Measurements from ENCODE around the gene ASB3. TPM values are rescaled to one million over a fixed set of nuclear protein-coding genes. Genes with fewer than 3 reads are reported as not detected.
"Not testable (repeated sequence)": the region's sequence is repeated elsewhere in the genome, so short reads cannot be mapped to it uniquely, and the experiment has no call there.

Gene ASB3
- total RNA-seq, 1 experiment from 2014 or later: 12.9 TPM

DNA sequence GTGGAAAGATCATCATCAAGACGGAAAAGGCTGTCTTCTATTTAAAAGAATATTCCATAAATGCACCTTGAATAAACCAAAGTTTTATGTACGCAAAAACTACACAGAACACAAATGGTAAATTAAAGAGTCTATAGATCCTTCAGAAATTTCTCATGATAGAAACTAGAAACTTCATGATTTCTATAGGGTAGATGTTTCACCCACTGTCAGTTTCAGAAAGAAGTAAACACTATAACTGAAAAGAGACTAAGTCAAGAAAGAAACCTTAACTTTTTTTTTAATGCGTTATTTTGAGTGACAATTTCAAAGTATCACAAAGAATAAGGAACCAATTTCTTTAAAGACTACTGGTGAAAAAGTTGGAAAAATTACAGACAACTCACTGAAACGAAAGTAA, 61.1 kb downstream of the ASB3 start:
- no peak for TF ChIP-seq SIN3A (IDR thresholded peaks at IDR 0.05; ENCODE audit: borderline replicate concordance, insufficient read depth, low read depth, low read length)
- TF ChIP-seq TCF7L2 (IDR thresholded peaks at IDR 0.05; ENCODE audit: low read depth, low read length): no peak
- TF ChIP-seq REST (IDR thresholded peaks at IDR 0.05; ENCODE audit: insufficient read depth in 1 of 2, low read depth in 2 of 2, low read length in 1 of 2): no peak
- no peak for TF ChIP-seq POLR2AphosphoS5 (IDR thresholded peaks at IDR 0.05; ENCODE audit: low read depth, low read length)
- no peak for TF ChIP-seq CTCF (IDR thresholded peaks at IDR 0.05)
- Histone ChIP-seq H3K4me1 (ENCODE audit: control insufficient read depth, insufficient read depth, low read length) (no peaks in the 10 kb centered on the region), H3K36me3 (ENCODE audit: control insufficient read depth, insufficient read depth, low read length) (no peaks in the 10 kb centered on the region), H3K4me3 (ENCODE audit: low read depth in 2 of 2, low read length in 2 of 2) (no peak overlapping the region), H3K27me3 (ENCODE audit: control insufficient read depth, insufficient read depth, low read length) (no peaks in the 10 kb centered on the region), H3K9me3 (ENCODE audit: control insufficient read depth, insufficient read depth, low read depth, low read length) (no peaks in the 10 kb centered on the region; the same call in 1 of the 2 replicates), H3K27ac (ENCODE audit: low read length) (no peak overlapping the region)
- no peak for ATAC-seq
- ChIA-PET POLR2A (no interaction called here), CTCF (no interaction called here)
- no TSS peak for BruUV-seq (replicated peaks)
- intact Hi-C loops (cut with micrococcal nuclease; ENCODE audit: unreplicated experiment): no loop called here
- DNase-seq (ENCODE audit: low read depth, low spot score): no peak
- in situ Hi-C loops (cut with HindIII; ENCODE audit: low pct_unique_long_range_greater_than_20kb, low sequenced_read_pairs): no loop called here

GRCh38 chr2:53724536-53724935, 62.2 kb downstream of the ASB3 start:
- no peaks in the 10 kb centered on the region for H3K4me1 ChIP-seq (ENCODE audit: control insufficient read depth, insufficient read depth, low read length)
- no peaks in the 10 kb centered on the region for H3K27me3 ChIP-seq (ENCODE audit: control insufficient read depth, insufficient read depth, low read length)
- in situ Hi-C loops (cut with HindIII; ENCODE audit: low pct_unique_long_range_greater_than_20kb, low sequenced_read_pairs): no loop called here
- ChIA-PET POLR2A (interaction anchor here (0.7 kb wide), 1 partner anchor 280 kb away, joined by 3 read pairs; no protein-coding TSS in a partner anchor), CTCF (no interaction called here)
- no peak for TF ChIP-seq SIN3A (IDR thresholded peaks at IDR 0.05; ENCODE audit: borderline replicate concordance, insufficient read depth, low read depth, low read length)
- no peak for TF ChIP-seq CTCF (IDR thresholded peaks at IDR 0.05)
- no peak for TF ChIP-seq REST (IDR thresholded peaks at IDR 0.05; ENCODE audit: insufficient read depth in 1 of 2, low read depth in 2 of 2, low read length in 1 of 2)
- no peak for TF ChIP-seq TCF7L2 (IDR thresholded peaks at IDR 0.05; ENCODE audit: low read depth, low read length)
- intact Hi-C loops (cut with micrococcal nuclease; ENCODE audit: unreplicated experiment): no loop called here
- H3K36me3 ChIP-seq (ENCODE audit: control insufficient read depth, insufficient read depth, low read length): no peaks in the 10 kb centered on the region
- no peak overlapping the region for H3K4me3 ChIP-seq (ENCODE audit: low read depth in 2 of 2, low read length in 2 of 2)
- ATAC-seq: no peak
- H3K27ac ChIP-seq (ENCODE audit: low read length): no peak overlapping the region
- H3K9me3 ChIP-seq (ENCODE audit: control insufficient read depth, insufficient read depth, low read depth, low read length): no peaks in the 10 kb centered on the region
- BruUV-seq (replicated peaks): no TSS peak
- DNase-seq (ENCODE audit: low read depth, low spot score): no peak

DNA sequence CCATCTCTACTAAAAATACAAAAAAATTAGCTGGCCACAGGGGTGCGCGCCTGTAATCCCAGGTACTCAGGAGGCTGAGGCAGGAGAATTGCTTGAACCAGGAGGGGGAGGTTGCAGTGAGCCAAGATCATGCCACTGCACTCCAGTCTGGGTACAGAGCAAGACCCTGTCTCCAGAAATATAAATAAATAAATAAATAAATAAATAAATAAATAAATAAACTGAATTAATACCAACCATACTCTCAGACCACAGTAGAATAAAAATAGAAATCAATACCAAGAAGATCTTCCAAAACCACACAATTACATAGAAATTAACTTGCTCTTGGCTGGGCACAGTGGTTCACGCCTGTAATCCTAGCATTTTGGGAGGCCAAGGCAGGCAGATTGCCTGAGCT, 65.8 kb downstream of the ASB3 start:
- CTCF ChIA-PET; intact Hi-C loops (cut with micrococcal nuclease; ENCODE audit: unreplicated experiment); H3K27me3 ChIP-seq (ENCODE audit: control insufficient read depth, insufficient read depth, low read length); ATAC-seq; in situ Hi-C loops (cut with HindIII; ENCODE audit: low pct_unique_long_range_greater_than_20kb, low sequenced_read_pairs); H3K27ac ChIP-seq (ENCODE audit: low read length); BruUV-seq (replicated peaks); H3K36me3 ChIP-seq (ENCODE audit: control insufficient read depth, insufficient read depth, low read length); H3K4me3 ChIP-seq (ENCODE audit: low read depth in 2 of 2, low read length in 2 of 2); POLR2A ChIA-PET; H3K4me1 ChIP-seq (ENCODE audit: control insufficient read depth, insufficient read depth, low read length); H3K9me3 ChIP-seq (ENCODE audit: control insufficient read depth, insufficient read depth, low read depth, low read length); DNase-seq (ENCODE audit: low read depth, low spot score): not testable (repeated sequence)

Measured in Panc1 (cell line).